ENCODE measurements around the gene PKN2. TPM values are rescaled to one million over a fixed set of nuclear protein-coding genes. Genes with fewer than 3 reads are reported as not detected.

Gene PKN2
- total and polyA plus RNA-seq, 2 of the 4 experiments (the other 2 are of a cell fraction), result 12.7 to 22.2 TPM

DNA sequence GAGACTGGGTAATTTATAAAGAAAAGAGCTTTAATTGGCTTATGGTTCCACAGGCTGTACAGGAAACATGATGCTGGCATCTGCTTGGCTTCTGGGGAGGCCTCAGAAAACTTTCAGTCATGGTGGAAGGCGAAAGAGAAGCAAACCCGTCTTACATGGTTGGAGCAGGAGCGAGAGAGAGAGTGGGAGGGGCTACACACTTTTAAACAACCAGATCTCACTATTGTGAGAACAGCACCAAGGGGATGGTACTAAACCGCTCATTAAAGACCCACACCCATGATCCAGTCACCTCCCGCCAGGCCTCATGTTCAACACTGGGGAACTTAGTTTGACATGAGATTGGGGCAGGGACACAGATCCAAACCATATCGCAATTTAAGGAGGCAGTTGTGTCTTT, 69.4 kb downstream of the PKN2 start:
- Histone ChIP-seq H2BK120ac (ENCODE audit: low read depth, low read length) (no peak overlapping the region), H3K27me3 (ENCODE audit: control insufficient read depth, insufficient read depth, low read length) (no peaks in the 10 kb centered on the region), H3K23ac (ENCODE audit: low read depth, low read length) (no peak overlapping the region), H3K56ac (ENCODE audit: extremely low read depth, insufficient read depth, low read length) (no peak overlapping the region), H3K14ac (replicated peaks; ENCODE audit: low read depth, low read length) (no peak overlapping the region), H4K20me1 (ENCODE audit: insufficient read depth, low read length) (no peaks in the 10 kb centered on the region), H3K18ac (ENCODE audit: low read depth, low read length) (no peak overlapping the region), H3K9me1 (ENCODE audit: insufficient read depth, low read length) (no peaks in the 10 kb centered on the region), H3K27ac (ENCODE audit: insufficient read depth, low read length) (no peak overlapping the region), H4K5ac (ENCODE audit: low read depth, low read length) (no peak overlapping the region), H3K9ac (ENCODE audit: low read depth, low read length) (no peak overlapping the region), H4K91ac (ENCODE audit: insufficient read depth, low read depth, low read length) (no peak overlapping the region), H3K36me3 (ENCODE audit: control insufficient read depth, insufficient read depth, low read length) (peaks cover 2% of the 10 kb centered on the region), H3K4me1 (ENCODE audit: control insufficient read depth, insufficient read depth, low read length) (no peaks in the 10 kb centered on the region), H3K4ac (ENCODE audit: low read depth, low read length) (no peak overlapping the region), H2BK15ac (ENCODE audit: low read depth, low read length) (no peak overlapping the region), H3K9me3 (ENCODE audit: control insufficient read depth, insufficient read depth, low read length) (no peaks in the 10 kb centered on the region), H3K4me2 (ENCODE audit: low read depth, low read length) (no peak overlapping the region), H3K79me1 (ENCODE audit: low read depth in 1 of 2, low read length in 2 of 2) (peaks cover 6 to 22% of the 10 kb centered on the region in 2 experiments; a peak in 3 of 4 replicates), H2AK9ac (replicated peaks; ENCODE audit: low read depth, low read length, poor library complexity) (no peak overlapping the region), H2AK5ac (ENCODE audit: low read depth, low read length) (no peak overlapping the region), H2BK5ac (ENCODE audit: low read depth, low read length, poor library complexity, severe bottlenecking) (no peak overlapping the region), H3K4me3 (ENCODE audit: insufficient read depth, low read depth, low read length) (no peak overlapping the region), H2BK20ac (ENCODE audit: low read depth, low read length) (no peak overlapping the region), H4K8ac (ENCODE audit: low read depth in 2 of 2, low read length in 2 of 2) (no peak overlapping the region), H2AFZ (replicated peaks; ENCODE audit: low read length, poor library complexity) (no peak overlapping the region)
- ChIA-PET CTCF (no interaction called here), POLR2A (ENCODE audit: unreplicated experiment) (no interaction called here)
- DNase-seq (no peak), ATAC-seq (ENCODE audit: low read depth) (no peak)
- BruUV-seq (replicated peaks), result no TSS peak
- TF ChIP-seq FOS (IDR thresholded peaks at IDR 0.05; ENCODE audit: low read depth, low read length) (no peak), NFE2L2 (IDR thresholded peaks at IDR 0.05; ENCODE audit: low read depth, low read length) (no peak), CEBPB (IDR thresholded peaks at IDR 0.05; ENCODE audit: low read depth, low read length) (no peak), RAD21 (IDR thresholded peaks at IDR 0.05; ENCODE audit: low read length) (no peak), BHLHE40 (IDR thresholded peaks at IDR 0.05; ENCODE audit: low read depth, low read length) (no peak), RCOR1 (IDR thresholded peaks at IDR 0.05; ENCODE audit: insufficient replicate concordance, low read length) (no peak), MXI1 (IDR thresholded peaks at IDR 0.05; ENCODE audit: borderline replicate concordance, low read depth, low read length) (no peak), RFX5 (IDR thresholded peaks at IDR 0.05; ENCODE audit: low read depth, low read length) (no peak), CHD1 (IDR thresholded peaks at IDR 0.05; ENCODE audit: low read depth, low read length) (no peak)
- TF ChIP-seq, protein P1, sequence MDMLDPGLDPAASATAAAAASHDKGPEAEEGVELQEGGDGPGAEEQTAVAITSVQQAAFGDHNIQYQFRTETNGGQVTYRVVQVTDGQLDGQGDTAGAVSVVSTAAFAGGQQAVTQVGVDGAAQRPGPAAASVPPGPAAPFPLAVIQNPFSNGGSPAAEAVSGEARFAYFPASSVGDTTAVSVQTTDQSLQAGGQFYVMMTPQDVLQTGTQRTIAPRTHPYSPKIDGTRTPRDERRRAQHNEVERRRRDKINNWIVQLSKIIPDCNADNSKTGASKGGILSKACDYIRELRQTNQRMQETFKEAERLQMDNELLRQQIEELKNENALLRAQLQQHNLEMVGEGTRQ (IDR thresholded peaks at IDR 0.05; ENCODE audit: low read depth, low read length), result no peak
- dilution Hi-C loops (cut with HindIII; ENCODE audit: low sequenced_read_pairs, unreplicated experiment), result no loop called here
- intact Hi-C loops (cut with micrococcal nuclease), result no loop called here
- in situ Hi-C loops (cut with MboI; ENCODE audit: low sequenced_read_pairs), result no loop called here
- no CpG with 5 or more reads among the region's 6 CpGs for WGBS, 2 experiments (ENCODE audit: extremely low coverage in 2 of 2, insufficient read length in 1 of 2)
